Thyroid gland (tissue), 4 donors: ENCODE measurements around the gene RAB11FIP4.
"Not testable (repeated sequence)": the region's sequence is repeated elsewhere in the genome, so short reads cannot be mapped to it uniquely, and the experiment has no call there.

Experiments
- CTCF ChIP-seq, 6 experiments: fragments of 200-600 bp in 3 of 6; fragments of 450-650 bp in 3 of 6; sonication (generic) in 3 of 6; IDR thresholded peaks; one replicate each; pipeline ENCODE4 v1.5.1; 2016 to 2019; ENCODE audit warnings: antibody characterized with exemption in 6 of 6, mild to moderate bottlenecking in 2 of 6, inconsistent platforms in 1 of 6, moderate library complexity in 1 of 6
- POLR2A ChIP-seq, 2 donors: fragments of 450-650 bp; IDR thresholded peaks; one replicate each; pipeline ENCODE4 v1.6.1; 2017; ENCODE audit warnings: antibody characterized with exemption in 2 of 2, mild to moderate bottlenecking in 2 of 2, moderate library complexity in 1 of 2

- TF ChIP-seq POLR2A, CTCF (IDR thresholded peaks at IDR 0.05): not testable (repeated sequence)
Measured at GRCh38 chr17:31382668-31383275, 8.7 kb upstream of the RAB11FIP4 start.
